ELR (cell line): Measurements from ENCODE around the gene VSNL1.

Experiments used
- DNase-seq: peaks from one replicate; pipeline ENCODE4 v3.0.0-alpha.2; 2015; ENCODE audit warnings: low read depth

Gene VSNL1

DNA sequence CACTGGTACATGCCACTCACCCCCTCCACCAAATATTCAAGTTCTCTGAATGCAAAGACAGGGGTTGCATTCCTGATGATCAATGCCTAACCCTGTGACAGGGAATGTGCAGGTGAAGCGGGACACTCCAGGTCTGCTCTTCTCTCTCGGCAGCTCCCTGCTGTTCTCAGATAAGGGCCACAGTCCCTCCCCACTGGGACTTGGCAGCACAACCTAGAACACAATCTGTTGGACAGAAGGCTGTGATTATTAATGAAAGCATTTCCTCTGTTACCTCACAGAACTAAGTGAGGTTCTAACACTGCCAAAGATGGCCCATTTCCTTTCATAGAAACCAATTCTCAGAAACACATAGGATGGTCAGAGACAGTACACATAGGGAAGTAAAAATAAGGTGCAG lies 42.7 kb downstream of the VSNL1 start:
- DNase-seq, result no peak

DNA sequence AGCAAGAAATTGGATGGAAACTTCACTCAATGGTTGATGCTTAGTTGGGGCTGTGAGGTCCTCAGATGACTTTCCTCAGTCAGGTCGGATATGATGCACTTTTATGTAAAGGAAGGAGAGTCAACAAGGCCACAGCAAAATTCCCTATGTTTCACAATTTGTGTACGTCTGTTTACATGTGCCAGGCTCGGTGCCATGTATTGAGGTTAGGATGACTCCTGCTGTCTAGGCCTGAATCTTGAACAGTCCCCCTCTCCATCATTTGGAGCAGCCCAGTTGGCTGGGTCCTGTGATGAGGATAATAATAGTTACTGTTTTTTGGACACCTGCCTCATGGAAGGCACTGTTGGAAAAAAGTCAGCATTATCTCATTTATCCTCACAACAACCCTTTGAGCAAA lies 43.1 kb downstream of the VSNL1 start:
- DNase-seq, result no peak

GRCh38 chr2:17584689-17585088 lies 44.2 kb downstream of the VSNL1 start:
- DNase-seq, result no peak

GRCh38 chr2:17587469-17587868 lies 47.0 kb downstream of the VSNL1 start:
- no peak for DNase-seq

GRCh38 chr2:17588031-17588430 lies 47.5 kb downstream of the VSNL1 start:
- DNase-seq, result no peak

- no peak for DNase-seq
Observed at GRCh38 chr2:17589406-17590035, 49.0 kb downstream of the VSNL1 start.

DNA sequence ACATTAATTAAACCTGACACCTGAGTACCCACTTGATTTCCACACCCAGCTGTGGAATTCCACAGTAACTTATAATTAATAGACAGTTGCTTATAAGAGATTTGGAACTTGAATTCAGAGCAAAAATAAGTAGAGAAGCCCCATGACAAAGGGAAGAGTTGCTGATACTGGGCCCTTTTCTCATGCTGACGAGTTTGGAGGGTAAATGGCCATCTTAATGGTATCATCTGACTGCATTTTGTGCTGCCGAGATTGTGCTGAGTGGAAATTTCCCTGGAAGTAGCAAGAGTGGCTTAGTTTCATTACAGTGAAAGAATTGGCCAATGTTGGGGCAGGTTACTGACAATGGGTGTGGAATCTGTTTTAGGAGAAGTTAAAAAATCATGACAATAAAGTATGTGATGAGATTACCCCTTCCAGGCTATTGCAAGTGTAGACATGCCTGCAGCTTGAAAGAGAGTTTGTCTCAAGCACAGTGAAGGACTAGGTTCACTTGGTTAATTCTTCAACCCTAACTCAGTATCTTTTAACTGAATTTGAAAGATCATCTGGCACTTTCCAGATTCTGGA lies 49.9 kb downstream of the VSNL1 start:
- no peak for DNase-seq

- DNase-seq, result no peak
Observed at GRCh38 chr2:17591846-17592245, 51.4 kb downstream of the VSNL1 start.

- DNase-seq, result no peak
Observed at GRCh38 chr2:17592731-17593409, 52.4 kb downstream of the VSNL1 start.

DNA sequence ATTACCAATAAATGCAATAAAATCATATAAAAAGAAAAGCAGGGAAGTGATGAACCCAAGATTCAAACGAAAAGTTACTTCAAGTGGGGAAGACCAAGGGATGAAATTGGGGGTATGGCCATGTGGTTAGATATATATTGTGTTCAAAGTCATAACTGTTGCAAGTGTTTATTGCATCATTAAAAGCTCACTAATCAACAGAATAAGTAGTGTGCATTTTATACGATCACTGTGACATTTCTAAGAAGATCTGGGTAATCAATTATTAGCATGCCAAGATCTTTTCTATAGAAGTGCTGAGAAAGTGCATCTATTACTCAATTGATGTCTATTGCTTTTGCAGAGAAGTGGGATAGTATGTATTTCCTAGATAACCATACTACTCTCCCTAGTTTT lies 52.9 kb downstream of the VSNL1 start:
- DNase-seq, result no peak

- DNase-seq, result no peak
Observed at GRCh38 chr2:17593841-17594491, 53.5 kb downstream of the VSNL1 start.

DNA sequence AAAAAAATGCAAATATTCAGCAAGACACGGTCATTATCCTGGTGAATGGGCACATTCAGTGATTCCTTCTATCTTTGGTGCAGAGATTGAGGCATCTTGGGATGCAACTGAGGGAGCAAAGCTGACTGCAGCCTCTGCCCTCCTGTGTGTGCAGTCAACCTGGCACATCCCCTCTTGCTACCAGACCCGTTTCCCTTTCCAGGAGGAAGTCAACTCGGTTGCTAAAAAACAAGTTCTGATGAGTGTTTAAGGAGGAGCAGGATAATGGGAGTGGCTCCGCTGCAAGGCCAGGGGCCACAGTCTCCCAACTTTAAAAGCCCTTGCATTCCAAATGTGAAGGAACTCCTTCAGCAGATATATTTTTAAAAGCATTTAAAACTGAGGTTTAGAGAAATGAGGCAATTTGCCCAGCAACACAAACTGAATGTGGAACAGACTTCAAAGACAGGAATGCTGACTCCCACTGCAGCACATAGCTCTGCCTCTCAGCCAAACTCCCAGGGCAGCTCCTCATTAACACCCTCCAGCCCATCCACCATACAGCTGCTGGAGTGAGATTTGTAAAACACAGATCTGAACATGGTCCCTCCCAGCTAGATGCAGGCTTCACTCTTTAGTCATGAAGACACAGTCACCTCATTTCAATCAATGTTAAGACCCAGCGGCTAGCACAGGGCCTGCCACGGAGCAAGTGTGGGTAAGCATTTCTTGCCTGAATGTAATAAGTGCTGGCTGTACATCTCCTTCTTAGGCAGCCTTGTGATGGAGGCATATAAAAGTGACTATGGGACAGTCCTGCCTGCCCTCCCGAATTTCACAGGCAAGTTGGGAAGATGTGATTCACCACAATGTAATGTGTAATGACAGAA lies 54.3 kb downstream of the VSNL1 start:
- no peak for DNase-seq

- DNase-seq, result no peak
Observed at GRCh38 chr2:17599617-17600016, 59.1 kb downstream of the VSNL1 start.

DNA sequence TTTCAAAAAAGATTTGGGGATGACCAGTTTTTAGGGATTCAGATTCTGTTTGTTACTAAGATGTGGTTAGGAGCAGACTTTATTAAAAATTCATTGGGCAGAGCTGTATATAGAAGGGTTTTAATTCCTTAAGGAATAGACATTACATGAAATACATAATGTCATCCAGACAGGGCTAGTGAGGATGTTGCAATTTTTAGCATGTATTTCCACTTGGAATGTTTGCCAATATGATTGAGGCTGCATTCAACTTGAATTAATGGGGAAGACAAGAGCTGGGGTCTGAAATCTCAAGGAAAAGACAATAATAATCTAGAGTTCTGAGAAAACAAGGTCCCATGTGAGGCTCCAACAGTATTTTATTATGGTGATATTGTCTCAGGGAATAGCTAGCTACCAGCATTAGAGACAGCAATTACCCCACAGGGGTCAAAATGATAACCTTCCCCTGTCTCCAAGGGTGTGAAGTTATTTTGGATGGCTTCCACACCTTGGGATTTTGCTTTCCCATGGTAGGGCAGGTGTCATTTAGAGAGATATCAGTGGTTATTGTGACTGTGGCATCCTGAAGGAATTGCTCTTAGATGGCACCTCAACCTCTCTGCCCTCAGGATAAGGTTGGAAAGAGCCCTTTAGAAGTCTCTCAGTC lies 60.2 kb downstream of the VSNL1 start:
- no peak for DNase-seq

GRCh38 chr2:17604050-17604449 lies 63.6 kb downstream of the VSNL1 start:
- DNase-seq, result no peak

GRCh38 chr2:17605696-17606095 lies 65.2 kb downstream of the VSNL1 start:
- no peak for DNase-seq

GRCh38 chr2:17606851-17607250 lies 66.4 kb downstream of the VSNL1 start:
- DNase-seq, result no peak

DNA sequence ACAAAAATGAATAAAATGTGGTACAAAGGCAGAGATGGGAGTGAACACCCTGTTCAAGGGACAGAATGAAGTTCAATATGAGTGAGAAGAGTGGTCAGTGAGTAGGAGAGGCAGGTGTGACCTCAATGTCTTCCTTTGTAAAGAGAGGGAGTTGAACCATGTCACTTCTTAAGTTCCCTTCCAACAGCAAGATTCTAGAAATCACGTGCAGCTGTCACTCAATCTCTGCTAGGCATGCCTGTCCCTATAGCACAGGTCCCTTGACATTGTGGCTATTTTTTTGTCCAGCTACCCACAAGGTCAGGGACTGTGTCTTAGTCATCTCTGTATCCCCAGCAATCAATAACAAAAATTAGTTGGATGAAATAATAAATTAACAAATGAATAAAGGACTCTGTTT lies 66.9 kb downstream of the VSNL1 start:
- no peak for DNase-seq

DNA sequence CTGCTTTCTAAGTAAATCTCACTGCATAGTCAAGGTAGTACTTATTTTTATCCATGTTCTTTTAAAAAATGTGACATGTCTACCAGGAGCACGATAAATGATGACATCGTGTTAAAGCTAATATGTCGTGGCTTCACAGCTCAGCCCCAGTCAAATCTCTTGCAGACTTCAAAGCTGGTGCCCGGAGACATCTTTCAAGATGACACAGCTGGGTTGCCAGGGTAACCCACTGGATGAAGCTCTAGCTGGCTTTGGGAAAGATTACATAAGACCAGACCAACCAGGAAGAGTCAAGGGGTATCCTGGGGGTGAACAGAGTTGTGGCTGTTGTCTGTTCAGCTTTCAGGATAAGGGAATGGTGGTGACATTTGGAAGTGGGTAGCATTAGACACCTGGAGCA lies 67.8 kb downstream of the VSNL1 start:
- no peak for DNase-seq

DNA sequence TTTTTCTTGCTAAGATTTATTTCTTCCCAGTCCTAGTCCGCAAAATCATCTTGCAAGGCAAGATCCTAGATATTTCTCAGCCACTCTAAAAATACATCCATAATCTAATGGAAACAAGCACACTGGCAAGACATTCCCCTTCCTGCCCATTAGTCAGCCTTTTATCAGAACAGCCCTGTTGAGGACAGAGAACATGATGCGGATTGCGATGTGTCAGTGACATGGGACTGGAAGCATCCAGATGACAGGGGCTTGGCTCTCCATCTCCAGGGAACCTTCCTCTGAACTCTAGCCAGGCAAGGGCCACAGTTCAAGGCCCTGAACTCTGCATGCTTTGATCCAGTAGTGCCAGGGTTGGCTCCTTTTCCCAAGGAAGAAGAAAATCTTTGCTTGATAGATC lies 70.0 kb downstream of the VSNL1 start:
- no peak for DNase-seq

- no peak for DNase-seq
Observed at GRCh38 chr2:17611036-17611435, 70.5 kb downstream of the VSNL1 start.
